AG04450 (cell line): ENCODE measurements around the gene ECEL1. TPM values are rescaled to one million over a fixed set of nuclear protein-coding genes. Genes with fewer than 3 reads are reported as not detected.

Experiments
- CTCF ChIA-PET: fragments of 300-600, 350-600 bp; formaldehyde crosslinking; extraction: SDS; loops from one replicate; lab custom pipeline; 2022; ENCODE audit warnings: antibody characterized with exemption, inconsistent platforms; lab: Charles Lee
- POLR2A ChIA-PET: fragments of 350-600 bp; formaldehyde crosslinking; extraction: SDS; loops from one replicate; lab custom pipeline; 2021; ENCODE audit warnings: antibody characterized with exemption, inconsistent platforms; lab: Yijun Ruan, JAX
- DNase-seq: peaks from one replicate; pipeline ENCODE4 v3.0.0-alpha.2; 2011; ENCODE audit warnings: low read depth, low spot score
- H3K27ac ChIP-seq: one replicate; pipeline ENCODE4 v1.5.1; 2012; ENCODE audit warnings: low read depth, low read length, control low read depth
- H3K27me3 ChIP-seq: one replicate; pipeline ENCODE4 v1.6.0; 2012; ENCODE audit warnings: low read length; ENCODE audit not compliant: control insufficient read depth, insufficient read depth
- H3K4me3 ChIP-seq: 2 replicates; pipeline ENCODE4 v1.5.1; 2011; ENCODE audit warnings: mild to moderate bottlenecking, low read depth, low read length, control low read depth
- H3K9me3 ChIP-seq: 2 replicates; pipeline ENCODE4 v1.5.1; 2012; ENCODE audit warnings: low read length; ENCODE audit not compliant: control insufficient read depth, insufficient read depth
- polyA plus RNA-seq: library from polyadenylated mRNA; depleted of rRNA; stranded (reverse); fragments of >200 nt; gene quantifications from 2 replicates; pipeline ENCODE4 v1.2.3, GENCODE V29; 2011
- TF ChIP-seq, protein P1 (sequence below): IDR thresholded peaks from 2 replicates; pipeline ENCODE4 v1.5.1; 2011; ENCODE audit warnings: low read depth, low read length, control low read depth, inconsistent platforms

The ECEL1 gene
- polyA plus RNA-seq, 1 experiment = not detected

DNA sequence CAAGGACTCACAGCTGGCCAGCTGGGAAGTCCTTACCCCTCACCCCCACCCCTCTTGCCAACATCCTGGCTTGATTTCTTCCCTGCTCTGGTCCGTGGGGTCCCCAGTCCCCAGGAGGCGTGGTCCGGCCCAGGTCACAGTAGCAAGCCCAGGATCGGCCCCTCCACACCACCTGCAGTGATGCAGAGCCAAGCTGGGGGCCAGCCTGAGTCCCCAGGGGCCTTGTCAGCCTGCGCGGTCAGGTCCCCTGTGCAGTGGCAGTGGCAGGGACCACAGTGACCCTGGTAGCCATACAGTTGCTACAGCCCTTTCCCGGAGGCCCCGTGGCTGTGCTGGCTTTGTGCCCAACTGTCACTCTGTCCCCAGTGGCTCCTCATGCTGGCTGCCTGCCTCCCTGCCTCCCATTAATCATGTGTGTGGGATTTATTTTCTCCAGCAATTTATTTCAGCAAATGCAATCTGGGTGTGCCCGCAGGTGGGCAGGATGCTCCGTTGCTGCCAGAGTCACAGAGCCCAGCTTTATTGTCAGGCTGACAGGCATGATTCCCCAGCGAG is 23.8 kb upstream of the ECEL1 start:
- TF ChIP-seq, protein P1, sequence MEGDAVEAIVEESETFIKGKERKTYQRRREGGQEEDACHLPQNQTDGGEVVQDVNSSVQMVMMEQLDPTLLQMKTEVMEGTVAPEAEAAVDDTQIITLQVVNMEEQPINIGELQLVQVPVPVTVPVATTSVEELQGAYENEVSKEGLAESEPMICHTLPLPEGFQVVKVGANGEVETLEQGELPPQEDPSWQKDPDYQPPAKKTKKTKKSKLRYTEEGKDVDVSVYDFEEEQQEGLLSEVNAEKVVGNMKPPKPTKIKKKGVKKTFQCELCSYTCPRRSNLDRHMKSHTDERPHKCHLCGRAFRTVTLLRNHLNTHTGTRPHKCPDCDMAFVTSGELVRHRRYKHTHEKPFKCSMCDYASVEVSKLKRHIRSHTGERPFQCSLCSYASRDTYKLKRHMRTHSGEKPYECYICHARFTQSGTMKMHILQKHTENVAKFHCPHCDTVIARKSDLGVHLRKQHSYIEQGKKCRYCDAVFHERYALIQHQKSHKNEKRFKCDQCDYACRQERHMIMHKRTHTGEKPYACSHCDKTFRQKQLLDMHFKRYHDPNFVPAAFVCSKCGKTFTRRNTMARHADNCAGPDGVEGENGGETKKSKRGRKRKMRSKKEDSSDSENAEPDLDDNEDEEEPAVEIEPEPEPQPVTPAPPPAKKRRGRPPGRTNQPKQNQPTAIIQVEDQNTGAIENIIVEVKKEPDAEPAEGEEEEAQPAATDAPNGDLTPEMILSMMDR = no peak
- CTCF ChIA-PET = interaction anchor here (2.1 kb wide), 1 partner anchor 10 kb away, joined by 6 read pairs; no protein-coding TSS in a partner anchor
- Histone ChIP-seq H3K9me3 (no peaks in the 10 kb centered on the region), H3K4me3 (no peak overlapping the region), H3K27ac (no peak overlapping the region), H3K27me3 (peaks cover 28% of the 10 kb centered on the region)
- no peak for DNase-seq
- POLR2A ChIA-PET = no interaction called here

DNA sequence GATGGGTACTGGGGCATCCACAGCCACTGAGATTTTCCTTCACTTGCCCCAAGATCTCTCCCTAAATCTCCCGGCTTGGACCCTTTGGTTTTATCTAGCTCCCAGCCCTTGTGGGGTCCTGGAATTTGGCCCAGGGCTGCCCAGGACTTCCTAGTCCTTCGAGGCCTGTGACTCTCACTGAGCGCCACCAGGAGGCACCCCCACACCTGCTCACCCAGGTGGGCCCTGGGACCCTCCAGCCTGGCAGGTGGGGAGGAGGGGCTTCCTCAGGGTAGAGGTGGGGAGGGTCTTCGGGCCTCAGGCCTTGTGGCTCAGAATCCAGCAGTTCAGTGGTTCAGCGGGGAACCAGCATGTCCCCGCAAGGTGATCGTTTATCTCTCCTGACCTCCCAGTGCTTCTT is 20.6 kb upstream of the ECEL1 start:
- TF ChIP-seq, protein P1 = no peak
- H3K4me3 ChIP-seq = no peak overlapping the region
- ChIA-PET POLR2A (no interaction called here), CTCF (no interaction called here)
- H3K9me3 ChIP-seq = no peaks in the 10 kb centered on the region
- H3K27ac ChIP-seq = no peak overlapping the region
- peaks cover 45% of the 10 kb centered on the region for H3K27me3 ChIP-seq
- DNase-seq = no peak

DNA sequence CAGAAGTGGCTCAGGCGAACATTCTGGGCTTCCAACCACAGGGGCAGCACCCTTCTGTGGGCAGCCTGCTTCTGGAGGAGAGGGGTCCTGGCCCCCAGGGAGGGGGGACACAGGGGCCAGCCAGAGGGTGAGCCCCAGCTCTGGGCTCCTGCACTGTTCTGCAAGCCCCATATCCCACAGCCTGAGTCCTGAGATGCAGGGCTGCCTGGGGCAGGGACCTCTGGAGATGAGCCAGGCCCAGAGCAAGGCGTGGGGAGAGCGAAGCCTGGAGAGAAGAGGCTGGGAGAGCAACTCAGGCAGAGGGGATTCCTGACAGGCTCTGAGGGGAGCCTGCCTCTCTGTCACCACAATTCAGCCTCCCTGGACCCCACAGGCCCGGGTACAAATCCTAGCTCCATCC is 19.1 kb upstream of the ECEL1 start:
- no peaks in the 10 kb centered on the region for H3K9me3 ChIP-seq
- CTCF ChIA-PET = no interaction called here
- no peak overlapping the region for H3K4me3 ChIP-seq
- TF ChIP-seq, protein P1 = no peak
- POLR2A ChIA-PET = no interaction called here
- DNase-seq = no peak
- H3K27ac ChIP-seq = no peak overlapping the region
- peaks cover 44% of the 10 kb centered on the region for H3K27me3 ChIP-seq

DNA sequence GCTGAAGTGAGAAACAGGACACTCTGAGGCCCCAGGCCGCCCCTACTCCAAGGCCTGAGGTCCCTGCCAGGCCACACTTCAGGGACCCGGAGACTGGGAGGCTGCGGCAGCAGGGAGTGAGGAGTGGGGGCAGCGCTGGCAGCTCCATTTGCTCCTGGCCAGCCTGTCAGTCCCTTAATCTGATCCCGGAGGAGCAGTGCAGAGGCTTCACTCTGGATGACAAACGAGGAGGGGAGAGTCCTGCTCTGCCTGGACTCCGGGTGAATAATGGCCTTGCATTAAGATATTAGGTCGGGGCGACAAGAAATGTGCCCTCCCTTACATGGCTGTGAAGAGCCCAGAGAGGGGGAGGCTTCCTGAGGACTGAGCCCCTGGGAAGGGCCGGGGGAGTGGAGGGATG is 18.2 kb upstream of the ECEL1 start:
- Histone ChIP-seq H3K27me3 (peaks cover 48% of the 10 kb centered on the region), H3K4me3 (no peak overlapping the region), H3K9me3 (no peaks in the 10 kb centered on the region), H3K27ac (no peak overlapping the region)
- DNase-seq = no peak
- POLR2A ChIA-PET = no interaction called here
- TF ChIP-seq, protein P1 = no peak
- CTCF ChIA-PET = no interaction called here

DNA sequence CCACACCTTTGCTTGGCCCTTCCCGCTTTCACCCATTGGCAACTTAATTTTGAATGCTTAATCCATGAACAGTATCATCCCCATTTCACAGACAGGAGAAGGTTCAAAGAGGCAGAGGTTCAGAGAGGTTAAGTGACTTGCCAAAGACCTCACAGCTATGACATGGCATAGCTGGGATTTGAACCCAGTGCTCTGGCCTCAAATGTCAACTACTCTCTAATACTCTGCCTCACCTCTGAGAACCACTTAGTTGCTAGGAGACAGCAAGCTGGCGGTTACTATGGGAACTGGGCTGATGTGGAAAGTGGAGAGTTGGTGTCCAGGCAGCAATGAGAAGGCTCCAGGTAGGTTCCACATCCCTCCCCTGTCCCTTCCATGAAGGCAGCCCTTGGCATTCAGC is 16.8 kb upstream of the ECEL1 start:
- Histone ChIP-seq H3K27ac (no peak overlapping the region), H3K4me3 (no peak overlapping the region), H3K9me3 (no peaks in the 10 kb centered on the region), H3K27me3 (peaks cover 52% of the 10 kb centered on the region)
- TF ChIP-seq, protein P1 = no peak
- DNase-seq = no peak
- CTCF ChIA-PET = interaction anchor here (0.5 kb wide), 1 partner anchor 207 kb away, joined by 11 read pairs; no protein-coding TSS in a partner anchor
- POLR2A ChIA-PET = no interaction called here
